HG03159 (cell line): ENCODE data around the gene BCAS4.

Experiments
- ATAC-seq: cut with Tn5 transposase; IDR thresholded peaks from one replicate; pipeline ENCODE4 v1.9.1; 2021; ENCODE audit warnings: mild to moderate bottlenecking, moderate library complexity; ENCODE audit not compliant: unreplicated experiment

The BCAS4 gene

GRCh38 chr20:50852085-50852484 is 57.2 kb downstream of the BCAS4 start:
- ATAC-seq: no peak

- ATAC-seq: no peak
Observed at GRCh38 chr20:50854506-50855249, 59.8 kb downstream of the BCAS4 start.

DNA sequence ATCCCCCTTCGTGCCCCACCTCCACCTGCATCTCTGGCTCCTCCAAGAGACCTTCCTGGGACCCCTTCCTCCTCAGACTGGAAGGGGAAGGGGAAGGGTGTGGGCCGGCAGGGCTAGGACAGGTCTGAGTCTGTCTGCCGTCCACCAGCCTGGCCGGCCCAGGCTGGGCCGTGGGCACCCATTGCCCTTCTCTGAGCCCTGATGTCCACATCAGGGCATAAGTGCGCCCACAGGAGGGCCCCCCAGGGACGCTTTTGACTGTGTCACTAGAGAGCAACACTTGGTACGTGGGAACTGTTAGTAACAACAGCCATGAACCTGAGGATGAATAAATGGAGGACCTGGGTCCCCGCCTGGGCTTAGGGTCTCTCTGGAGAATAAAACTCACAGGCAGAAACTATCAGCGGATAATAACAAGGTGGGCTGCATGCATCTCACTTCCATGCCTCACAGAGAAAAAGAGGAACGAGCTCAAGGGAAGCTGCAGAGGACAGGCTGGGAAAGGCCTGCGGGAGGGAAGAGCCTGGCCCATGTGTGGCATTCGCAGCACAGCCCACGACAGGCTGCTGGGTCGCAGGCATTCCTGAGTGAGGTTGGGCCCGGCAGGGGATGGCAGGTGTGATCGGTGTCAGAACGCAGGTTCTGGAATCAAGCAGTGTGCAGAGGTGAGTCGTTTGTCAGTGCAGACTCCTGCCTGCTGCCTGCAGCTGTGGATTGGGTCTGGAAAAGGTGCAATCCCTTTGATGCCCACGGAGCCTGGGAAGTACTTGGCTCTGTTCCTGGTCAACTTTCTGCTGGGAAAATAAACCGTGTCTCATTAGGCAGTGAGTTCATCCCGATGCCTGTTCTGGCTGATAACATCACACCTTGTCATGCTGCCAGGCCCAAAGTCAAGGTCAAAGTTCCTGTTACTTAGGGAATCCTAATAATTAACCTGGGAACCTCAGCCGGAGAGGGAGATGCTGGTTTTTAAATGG is 60.9 kb downstream of the BCAS4 start:
- ATAC-seq: no peak

GRCh38 chr20:50856475-50857041 is 61.7 kb downstream of the BCAS4 start:
- no peak for ATAC-seq

DNA sequence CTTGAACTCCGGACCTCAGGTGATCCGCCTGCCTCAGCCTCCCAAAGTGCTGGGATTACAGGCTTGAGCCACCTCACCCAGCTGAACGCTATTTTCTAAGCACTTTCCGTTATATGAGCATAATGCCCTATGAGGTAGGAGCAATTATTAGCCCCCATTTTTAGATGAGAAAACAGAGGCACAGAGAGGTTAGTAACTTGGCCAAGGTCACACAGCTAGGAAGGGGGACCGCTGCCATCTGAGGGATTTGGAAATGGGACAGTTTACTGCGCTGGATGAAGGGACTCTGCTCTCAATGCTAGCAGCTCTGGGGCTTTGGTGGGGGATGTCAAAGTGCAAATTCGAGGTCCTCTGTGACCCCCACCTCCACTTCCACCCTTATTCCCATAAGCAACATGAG is 62.5 kb downstream of the BCAS4 start:
- ATAC-seq: no peak

DNA sequence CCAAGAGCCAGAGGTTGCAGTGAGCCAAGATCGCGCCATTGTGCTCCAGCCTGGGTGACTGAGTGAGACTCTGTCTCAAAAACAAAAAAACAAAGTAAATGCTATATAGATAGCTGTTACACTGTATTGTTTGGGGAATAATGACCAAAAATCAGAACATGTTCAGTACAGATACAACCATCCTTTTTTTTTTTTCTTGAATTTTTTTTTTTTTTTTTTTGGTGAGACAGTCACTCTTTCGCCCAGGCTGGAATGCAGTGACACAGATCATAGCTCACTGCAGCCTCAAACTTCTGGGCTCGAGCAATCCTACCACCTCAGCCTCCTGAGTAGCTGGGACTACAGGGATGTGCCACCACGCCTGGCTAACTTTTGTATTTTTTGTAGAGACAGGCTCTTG is 63.7 kb downstream of the BCAS4 start:
- no peak for ATAC-seq

DNA sequence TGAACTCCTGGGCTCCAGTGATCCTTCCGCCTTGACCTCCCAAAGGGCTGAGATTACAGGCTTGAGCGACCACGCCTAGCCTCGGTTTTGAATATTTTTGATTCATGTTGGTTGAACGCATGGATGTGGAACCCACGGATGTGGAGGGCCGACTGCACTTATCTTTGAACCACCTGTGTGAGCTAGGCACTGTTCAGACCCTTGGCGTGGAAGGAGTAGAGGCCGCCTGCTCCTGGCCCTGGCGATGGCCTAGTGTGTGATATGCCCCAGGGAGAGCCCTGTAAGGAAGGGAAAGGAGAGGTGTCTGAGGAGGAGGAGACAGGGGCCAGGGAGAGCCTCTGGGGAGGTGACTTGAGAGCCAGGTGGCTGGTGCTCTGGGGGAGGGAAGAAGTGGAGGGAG is 64.3 kb downstream of the BCAS4 start:
- no peak for ATAC-seq

DNA sequence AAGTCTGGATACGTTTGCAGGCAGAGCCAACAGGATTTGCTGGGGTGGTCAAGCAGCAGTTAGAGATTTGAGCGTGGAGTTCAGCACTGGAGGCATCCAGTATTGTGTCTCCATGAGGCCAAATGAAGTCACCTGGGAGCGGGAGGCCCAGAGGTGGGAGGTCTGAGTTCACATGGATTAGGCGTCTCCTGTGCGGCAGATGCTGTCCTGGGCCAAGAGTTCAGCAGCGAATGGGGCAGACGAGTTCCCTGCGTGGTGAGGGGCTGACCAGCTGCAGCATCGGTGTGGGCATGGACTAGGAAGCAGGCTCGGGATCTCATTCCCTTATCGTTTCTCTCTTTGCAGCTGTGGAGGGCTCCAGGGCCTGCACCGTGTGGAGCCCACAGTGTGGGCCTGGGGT is 66.2 kb downstream of the BCAS4 start:
- no peak for ATAC-seq

- ATAC-seq: no peak
Observed at GRCh38 chr20:50862546-50862945, 67.7 kb downstream of the BCAS4 start.

DNA sequence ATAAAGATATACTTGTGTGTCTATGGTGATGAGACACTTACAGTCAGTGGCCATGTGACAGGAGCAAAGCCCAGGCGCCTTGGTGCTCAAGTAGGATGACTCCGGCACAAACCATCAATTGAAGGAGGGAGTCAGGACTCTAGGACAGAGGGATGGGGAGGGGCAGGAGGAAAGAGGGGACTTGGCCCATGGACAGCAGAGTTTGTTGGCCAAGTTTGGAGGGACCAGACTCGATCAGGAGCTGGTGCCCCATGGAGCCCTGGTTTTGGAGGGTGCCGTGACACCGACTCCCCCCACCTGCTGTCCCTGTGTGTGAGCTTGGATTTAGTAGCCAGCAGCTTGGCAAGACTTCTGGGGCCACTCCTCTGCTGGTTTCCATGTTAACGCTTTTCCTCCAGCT is 70.3 kb downstream of the BCAS4 start:
- ATAC-seq: no peak

DNA sequence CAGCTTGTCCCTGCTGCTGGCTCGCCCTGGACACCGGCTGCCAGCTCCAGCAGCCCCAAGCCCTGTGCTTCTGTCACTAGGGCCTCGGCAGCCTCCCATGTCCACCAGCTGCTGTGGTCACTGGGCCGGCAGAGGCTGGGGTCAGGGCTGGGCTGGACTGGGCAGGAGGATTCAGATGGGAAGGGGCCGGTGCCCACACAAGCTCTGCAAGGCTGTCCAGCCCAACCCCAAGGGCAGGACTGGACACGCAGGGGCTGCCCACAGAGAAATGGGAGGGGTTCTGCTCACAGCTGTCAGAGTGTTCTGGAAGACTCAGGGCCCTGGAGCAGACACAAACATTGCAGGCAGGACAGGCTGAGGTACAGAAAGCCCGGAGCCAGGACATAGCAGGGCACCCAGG is 70.7 kb downstream of the BCAS4 start:
- no peak for ATAC-seq

DNA sequence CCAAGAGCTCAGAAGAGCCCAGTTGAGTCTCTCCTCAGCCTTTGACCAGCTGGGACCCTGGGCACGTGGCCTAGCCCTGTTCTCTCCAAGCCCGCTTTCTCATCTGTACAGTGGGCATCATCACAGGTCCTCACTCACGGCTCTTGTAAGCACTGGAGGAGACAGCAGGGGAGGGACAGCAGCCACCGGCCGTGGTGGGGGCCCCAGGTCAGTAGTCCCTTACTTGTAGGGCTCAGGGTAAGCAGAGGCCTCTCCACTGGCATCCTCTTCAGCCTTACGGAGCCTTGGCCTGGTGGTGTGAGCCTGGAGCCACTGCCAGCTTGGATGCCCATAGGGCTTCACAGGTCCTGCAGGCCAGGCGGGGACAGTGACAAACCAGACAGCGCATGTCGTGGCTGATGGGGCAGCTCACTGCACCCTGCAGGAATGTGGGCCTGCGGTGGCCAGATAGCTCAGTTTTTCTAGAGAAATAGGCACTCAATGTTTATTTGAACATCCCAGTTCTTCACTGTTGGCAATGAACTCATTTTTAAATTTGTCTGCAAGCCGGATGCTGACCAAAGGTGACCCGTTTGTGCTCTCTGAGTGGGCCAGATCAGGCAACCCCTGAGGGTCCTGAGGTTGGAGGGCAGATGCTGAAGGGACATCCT is 71.3 kb downstream of the BCAS4 start:
- no peak for ATAC-seq

- ATAC-seq: no peak
Observed at GRCh38 chr20:50866831-50867230, 72.0 kb downstream of the BCAS4 start.

DNA sequence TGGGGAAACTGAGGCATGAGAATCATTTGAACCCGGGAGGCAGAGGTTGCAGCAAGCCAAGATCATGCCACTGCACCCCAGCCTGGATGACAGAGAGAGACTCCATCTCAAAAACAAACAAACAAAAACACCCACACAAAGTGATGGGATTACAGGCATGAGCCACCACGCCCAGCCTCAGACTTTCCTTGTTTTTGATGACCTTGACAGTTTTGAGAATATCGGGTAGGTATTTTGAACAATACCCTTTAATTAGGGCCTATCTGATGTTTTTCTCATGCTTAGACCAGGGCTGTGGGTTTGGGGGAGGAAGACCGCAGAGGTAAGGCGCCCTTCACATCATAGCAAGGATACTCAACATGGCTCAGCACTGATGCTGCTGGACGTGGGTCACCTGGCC is 72.9 kb downstream of the BCAS4 start:
- ATAC-seq: no peak

- ATAC-seq: no peak
Observed at GRCh38 chr20:50868509-50869495, 73.9 kb downstream of the BCAS4 start.

DNA sequence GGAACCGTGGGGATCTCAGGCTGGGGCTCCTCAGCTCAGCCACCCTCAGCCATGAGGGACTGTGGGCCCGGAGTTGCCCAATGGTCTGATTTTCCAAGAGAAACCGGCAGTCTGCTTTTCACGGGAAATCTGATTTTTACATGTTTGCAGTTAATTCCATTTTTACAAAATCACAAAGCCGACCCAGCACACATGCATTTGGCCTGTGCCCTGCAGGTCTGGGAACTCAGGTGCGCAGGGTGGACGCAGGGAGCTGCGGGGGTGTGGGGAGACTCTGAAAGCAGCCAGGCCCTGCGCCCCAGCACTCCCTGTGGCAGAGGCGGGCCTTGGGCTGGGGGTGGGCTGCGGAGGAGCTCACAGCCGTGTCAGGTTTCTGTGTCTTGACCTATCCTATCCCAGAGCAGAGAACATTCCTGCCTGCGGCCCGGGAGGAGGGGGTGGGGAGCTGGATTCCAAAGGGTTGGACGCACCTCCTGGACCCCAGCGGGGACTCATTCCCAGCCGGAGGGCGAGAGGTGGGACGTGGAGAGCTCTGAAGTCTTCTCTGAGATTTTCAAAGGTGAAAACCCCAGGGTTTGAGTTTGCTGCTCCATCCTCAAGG is 75.8 kb downstream of the BCAS4 start:
- no peak for ATAC-seq

- no peak for ATAC-seq
Observed at GRCh38 chr20:50872560-50873425, 77.9 kb downstream of the BCAS4 start.

DNA sequence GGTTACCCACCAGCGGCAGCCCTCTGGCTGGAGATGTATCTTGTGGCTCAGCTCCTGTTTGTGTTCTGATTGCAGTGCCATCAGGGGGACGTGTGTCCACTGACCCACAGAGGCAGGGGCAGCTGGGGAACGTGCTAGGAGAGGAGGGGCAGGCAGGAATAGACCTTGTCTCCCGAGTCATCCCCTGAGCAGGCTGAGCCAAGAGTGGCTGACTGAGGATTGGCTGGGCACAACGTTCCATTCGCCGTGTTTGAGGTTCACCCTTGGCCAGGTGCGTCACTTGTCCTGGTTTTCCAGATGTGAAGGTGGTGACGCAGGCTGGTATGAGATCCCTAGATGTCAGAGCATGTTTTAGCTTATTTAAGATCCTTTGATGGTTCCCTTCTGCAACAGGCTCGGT is 78.7 kb downstream of the BCAS4 start:
- ATAC-seq: no peak
